M059J (cell line): Measurements from ENCODE around the gene TSPAN15. TPM values are rescaled to one million over a fixed set of nuclear protein-coding genes. Genes with fewer than 3 reads are reported as not detected.

Experiments
- DNase-seq: peaks from one replicate; pipeline ENCODE4 v3.0.0-alpha.2; 2012; ENCODE audit warnings: low read depth
- total RNA-seq: library from RNA; depleted of rRNA; stranded (reverse); fragments of >200 nt; shearing (Covaris generic); gene quantifications from 2 replicates; pipeline ENCODE4 v1.2.3, GENCODE V29; 2014

The TSPAN15 gene
- total RNA-seq, 1 experiment from 2014 or later = 109 TPM

DNA sequence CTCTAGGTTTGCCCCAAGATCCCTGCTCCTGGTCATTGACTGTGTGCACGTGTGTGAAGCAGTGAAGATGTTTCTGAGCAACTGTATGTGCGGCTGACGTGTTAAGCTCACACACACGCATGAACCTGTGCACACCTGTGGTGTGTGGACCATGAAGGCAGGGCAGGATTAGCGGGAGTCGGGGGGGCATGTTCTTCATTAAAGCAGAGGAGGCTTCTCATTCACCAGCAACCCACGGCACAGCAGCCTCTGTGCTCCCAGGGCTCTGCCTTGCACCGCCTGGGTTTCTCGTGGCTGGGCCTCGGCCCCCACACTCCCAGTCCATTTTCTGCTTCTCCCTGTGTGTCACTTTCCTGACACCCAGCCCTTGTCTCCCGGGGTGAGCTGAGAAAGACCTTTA is 33.7 kb upstream of the TSPAN15 start:
- no peak for DNase-seq

DNA sequence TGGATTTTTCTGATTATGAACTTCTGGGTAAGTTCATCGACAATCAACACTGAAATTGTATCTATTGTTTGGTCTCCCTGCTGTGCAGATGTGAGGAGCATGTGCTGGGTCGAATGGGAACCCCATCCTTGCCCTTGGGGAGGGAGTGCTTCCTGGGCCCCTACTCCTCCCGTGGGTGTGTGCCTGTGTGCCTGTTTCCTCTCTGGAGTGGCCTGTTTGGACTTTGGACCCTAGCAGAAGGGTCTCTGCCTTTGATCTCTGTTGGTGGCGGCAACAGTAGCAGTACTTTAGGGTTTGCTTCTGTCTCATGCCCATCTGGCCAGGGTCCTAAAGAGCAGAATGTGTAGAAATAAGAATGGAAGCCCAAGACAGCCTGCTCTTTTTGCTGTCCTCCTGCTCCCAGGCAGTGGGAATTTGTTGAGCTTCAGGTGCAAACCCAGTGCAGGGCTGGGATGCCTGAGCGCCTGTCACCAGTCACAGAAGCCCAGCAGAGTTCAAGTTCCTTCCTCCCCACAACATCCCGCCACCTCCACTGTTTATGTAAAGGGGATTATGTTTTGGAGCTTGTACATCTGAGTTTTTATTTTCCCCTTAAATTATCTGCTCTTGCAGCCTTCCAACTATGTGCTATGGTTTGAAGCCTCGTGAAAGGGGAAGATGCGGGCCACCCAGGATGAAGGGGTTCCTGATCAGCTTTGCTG is 33.1 kb upstream of the TSPAN15 start:
- DNase-seq = no peak

DNA sequence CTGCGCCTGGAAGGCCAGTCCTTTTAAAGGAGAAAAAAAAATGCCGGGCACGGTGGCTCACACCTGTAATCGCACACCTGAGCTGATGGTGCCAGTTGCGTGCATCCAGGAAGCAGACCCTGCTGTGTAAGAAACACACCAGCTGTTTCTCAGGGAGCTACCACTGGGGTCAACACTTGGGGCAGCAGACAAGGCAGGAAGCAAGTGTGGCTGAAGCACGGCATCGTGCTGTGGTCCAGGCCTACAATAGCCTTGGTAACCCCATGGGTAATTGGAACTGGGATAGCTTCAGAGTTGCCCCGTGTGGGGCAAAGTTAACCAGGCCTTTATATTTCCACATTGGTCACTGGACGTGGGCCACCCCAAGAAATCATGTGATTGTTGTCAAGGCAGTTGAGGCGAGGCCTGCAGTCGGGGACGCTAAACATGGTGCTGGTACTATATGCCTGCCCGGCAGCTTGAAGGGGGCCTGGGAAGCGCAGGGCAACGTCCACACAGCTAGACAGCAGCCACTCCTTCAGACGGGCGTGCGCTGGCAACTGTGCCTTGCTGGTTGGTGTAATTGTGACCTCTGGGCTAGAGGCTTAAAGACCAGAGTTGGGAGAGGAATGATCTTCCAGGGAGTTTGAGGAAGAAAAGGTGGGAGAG is 32.0 kb upstream of the TSPAN15 start:
- DNase-seq = no peak

DNA sequence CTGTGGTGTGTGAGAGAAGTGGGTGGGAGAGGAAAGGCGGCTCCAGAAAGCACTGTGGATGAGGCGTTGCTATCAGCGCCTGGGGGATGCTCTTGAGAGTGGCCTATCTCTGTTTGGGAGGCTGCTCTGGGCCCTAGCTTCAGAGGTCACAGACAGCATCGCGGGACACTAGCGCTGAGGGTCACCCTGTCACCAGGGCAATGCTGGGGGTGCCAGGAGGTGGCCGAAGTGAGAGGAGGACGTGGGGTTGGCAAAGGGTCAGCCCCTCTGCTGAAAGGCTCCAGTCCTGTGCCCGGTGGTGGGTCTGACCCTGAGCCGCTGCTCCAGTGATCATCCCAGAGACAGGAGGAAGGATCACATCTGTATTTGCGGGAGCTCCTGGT is 31.5 kb upstream of the TSPAN15 start:
- DNase-seq = no peak

DNA sequence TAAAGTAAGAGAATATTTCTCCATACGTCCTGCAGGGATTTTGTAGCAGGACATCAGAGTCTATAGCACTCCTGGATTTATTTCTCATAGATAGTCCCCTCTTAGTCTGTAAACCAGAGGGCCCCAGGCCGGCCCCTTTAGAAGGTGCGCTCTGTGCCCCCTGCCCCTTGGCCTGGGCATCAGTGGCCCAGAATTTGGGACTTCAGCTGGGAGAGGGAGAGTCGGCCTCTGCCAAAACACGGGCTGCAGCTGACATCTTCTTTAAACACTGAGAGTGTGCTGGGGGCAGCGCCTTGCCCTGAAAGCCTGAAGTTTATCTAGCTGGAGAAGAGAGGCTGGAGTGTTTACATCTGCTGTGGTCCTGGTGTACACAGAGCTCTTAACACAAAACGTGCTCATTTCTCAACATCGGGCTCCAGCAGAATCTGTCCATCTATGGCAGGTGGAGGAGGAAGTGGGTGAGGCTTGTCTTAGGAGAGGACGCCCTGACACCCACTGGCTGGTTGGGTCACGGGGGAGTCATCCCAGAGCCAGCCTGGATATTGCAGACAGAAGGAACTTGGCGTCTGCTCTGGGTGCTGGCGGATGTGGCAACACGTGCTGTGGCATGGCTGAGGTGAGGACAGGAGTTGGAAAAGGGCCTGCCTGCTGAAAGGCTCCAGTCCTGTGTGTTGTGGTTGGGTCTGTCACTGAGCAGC is 29.5 kb upstream of the TSPAN15 start:
- DNase-seq = no peak

DNA sequence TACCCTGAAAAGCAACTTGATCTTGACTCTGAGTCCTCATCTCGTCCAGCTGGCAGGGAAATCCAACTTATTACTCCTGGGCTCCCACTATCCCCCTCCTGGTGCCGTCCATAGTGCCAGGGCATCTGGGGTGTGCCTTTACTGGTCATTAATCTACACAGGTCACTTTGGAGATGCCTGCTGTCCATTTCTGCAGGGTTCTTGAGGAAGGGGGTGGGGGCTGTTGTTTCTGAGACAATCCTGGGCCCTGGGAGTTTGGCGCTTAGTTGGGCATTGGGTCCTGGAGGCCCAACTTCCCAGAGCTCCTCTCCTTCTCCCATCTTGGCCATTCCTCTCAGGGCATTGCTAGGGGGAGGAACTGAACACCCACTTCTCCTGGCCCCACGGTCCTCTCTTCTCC is 28.6 kb upstream of the TSPAN15 start:
- no peak for DNase-seq

DNA sequence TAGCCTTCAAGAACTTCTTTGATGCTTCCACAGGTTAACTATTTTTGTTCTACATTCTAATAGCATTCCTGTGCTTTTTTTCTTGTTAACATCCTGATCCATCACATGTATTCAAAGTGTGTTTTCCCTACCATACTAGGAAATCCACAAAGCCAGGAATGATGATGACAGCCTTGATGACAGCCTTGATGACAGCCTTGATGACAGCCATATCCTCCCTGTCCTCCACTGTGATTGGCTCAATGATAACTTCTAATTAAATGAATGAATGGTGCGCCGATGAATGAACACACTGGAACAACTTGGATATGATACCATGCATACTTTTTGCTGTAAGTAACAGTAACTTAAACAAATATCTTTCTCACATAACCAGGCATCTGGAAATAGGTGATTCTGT is 26.2 kb upstream of the TSPAN15 start:
- no peak for DNase-seq

DNA sequence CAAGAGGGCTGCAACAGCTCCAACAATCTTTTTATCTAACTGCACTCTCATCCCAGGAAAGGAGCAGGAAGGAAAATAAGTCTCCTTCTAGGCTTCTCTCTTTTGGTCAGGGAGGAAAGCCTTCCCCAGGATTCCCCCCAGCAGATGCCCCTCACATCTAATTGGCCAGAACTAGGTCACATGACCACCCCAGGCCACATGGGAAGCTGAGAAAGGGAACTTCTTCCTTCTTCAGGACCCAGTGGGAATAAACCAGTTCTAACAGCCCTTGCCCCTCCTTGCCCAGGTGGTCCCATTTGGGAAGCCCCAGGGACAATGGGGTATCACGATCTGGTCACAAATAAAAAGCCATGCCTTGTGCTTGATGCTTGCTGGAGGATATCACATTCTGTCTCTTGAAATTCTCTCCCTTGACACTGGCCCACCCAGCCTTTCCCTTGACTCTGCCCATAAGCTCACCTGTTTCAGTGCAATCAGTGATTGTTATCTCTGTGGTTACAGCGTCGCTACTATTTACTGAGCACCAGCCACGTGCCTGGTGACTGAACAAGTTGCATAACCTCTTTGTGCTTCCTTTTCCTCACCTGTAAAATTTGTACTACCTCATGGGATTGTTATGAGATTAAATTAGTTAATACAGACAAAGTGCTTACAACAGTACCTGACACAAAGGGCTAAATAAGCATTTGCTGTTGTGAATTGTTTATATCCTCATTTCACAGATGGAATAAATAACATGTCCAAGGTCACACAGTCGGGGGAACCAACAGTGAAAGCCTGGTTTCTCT is 25.6 kb upstream of the TSPAN15 start:
- no peak for DNase-seq

DNA sequence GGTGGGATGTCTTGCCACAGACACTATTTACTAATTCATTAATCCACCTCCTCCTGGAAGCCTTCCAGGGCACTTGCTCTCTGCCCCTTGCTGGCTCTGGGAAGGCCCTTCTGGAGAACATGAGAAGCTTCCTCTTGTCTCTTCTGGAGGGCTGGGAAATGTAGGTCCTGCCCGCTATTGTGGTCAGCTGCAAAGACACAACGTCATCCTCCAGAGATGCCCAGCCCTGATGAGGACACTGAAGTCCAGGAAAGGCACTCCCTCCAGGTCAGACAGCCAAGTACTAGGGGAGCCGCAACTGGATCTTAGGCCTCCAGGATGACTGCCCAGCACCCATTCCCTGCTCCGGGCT is 24.9 kb upstream of the TSPAN15 start:
- no peak for DNase-seq

DNA sequence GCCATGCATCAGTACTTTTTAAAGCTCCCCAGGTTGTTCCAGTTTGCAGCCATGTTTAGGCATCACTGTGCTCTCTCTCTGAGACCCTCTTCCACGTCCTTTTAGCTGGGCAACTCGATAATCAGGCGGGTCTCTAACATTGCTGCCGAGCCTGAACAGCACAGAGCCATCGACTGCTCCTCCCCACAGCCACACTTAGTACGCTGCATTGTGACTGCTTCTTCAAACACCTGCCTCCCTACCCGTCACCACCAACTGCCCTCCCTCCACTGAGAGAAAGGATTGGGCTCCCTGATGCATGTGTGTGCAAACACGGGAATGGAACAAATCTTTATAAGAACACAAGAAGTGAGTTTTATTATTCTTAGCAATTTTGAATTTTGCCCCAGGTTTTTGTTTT is 23.1 kb upstream of the TSPAN15 start:
- DNase-seq = no peak

DNA sequence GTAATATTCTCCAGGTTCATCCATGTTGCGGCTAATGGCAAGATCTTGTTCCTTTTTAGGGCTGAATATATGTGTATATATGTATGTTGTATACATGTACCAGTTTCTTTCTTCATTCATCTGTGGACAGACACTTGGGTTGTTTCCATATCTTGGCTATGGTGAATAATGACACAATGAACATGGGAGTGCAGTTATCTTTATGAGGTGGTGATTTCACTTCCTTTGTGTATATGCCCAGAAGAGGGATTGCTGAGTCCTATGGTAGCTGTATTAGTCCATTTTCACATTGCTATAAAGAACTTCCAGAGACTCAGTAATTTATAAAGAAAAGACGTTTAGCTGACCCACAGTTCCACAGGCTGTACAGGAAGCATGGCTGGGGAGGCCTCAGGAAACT is 17.1 kb upstream of the TSPAN15 start:
- DNase-seq = no peak

DNA sequence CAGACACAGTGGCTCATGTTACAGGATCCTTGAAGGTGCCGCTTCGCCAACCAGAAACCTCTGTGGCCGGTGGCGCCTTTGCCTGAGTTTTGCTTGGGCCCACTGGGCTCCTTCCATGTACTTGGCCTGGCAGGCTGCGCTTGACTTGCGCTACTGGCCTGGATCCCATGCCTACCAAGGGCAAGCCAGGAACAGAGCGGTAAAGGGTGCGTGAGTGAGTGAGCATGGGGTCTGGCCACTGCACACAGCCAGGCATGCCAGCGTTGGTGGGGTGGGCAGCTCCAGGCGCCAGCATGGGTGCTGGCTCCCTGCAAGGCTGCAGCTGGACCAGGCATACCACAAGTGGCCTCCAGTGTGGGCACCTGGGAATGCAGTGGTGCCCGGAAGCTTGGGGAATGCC is 16.3 kb upstream of the TSPAN15 start:
- DNase-seq = no peak

DNA sequence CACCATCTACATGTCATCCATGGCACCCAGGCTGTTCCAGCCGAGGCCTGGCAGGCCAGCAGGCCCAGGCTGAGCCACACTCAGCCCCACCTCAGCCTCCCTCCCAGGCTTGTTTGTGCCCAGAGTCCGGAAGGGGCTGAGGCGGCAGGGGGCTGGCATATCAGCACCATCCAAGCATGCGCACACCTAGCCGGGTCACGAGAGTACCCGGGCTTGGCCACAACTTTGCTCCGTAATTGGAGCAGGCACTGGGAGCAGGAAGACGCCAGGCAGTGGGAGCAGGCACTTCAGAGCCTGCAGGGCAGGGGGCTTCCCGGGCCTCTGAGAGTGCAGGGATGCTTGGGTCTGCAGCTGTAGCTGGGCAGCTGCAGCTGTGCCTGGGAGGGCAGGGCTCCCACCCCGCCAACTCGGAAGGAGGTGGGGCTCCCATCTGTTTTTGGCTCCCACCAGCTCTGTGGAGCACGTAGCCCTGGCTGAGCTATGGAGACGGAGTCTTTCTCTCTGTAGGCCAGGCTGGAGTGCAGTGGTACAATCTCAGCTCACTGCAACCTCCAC is 15.2 kb upstream of the TSPAN15 start:
- no peak for DNase-seq

DNA sequence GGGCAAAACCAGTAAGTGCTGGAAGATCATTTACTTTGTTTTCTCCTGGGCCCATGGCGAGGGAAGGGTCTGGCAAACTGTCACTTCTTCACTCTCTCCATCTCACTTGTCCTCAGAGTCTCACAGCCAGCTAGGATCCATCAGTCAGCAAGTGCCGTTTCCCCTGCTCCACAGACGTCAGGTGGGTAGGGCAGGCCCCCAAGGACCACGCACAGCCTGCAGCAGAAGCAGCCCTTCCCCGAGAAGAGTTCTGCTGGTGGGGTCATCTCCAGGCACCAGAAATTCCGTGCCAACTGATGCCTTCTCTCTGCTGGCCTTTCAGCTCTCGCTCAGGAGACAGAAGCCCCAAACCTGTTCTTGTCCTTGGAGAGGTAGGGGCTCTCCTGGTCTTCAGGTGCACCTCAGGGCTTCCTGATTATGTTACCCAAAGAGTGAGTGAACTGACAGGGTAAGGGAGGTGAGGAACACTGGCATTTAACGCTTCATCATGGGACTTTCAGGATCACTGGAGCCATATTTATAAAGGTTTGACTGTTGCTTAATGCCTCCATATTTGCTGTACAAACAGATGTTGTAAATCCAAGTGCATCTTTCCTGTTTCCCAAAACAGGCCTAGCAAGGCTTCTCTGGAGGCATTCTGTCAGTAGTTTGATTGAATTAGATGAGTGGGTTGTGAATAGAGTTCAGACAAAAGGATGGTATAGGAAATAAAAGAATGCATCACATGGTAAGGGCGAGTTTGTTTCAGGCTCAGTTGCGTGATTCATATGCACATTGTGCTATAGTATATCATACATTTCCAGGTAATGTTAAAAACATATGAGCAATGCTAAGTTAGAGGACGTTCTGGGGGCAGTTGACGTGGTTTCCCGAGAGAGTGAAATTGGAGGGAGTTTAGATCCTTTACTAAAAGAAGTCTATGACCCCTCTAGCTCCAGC is 13.7 kb upstream of the TSPAN15 start:
- DNase-seq = no peak

DNA sequence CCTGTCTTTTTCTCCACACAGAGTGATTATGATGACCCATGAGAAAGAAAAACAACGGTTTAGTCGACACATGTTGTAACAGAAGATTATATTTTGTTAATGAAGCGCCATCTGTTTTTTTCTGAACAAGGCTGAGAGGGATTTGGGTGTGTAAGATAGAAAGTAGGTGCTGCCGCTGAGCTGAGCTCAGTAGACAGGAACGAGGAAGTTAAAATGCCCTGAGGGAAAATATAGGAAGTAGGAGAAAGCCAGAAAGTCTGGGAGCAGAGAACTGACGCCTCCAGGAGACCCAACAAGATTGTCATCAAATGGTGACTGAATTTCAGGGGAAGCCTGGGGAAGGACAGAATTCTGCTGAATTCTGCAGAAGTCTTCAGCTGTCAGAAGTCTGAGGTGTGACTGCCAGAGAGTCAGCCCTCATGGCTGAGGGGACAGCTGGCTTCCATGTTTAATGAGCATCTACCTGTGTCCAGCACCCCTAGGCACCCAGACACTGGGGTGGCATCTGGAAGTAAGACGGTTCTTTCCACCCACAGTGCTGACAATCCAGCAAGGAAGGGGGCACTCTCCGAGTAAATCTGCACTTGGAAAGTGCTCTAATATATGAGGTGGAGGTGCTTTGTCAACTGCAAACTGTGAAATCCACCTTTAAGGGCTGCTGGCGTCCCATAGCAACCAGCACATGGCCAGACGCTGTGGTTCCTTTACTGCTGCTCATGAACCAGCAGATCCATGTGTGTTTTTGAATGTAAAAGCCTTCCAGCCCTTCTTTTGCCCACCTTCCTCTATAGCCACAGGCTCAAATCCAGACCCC is 12.5 kb upstream of the TSPAN15 start:
- DNase-seq = peak; percentile 88

DNA sequence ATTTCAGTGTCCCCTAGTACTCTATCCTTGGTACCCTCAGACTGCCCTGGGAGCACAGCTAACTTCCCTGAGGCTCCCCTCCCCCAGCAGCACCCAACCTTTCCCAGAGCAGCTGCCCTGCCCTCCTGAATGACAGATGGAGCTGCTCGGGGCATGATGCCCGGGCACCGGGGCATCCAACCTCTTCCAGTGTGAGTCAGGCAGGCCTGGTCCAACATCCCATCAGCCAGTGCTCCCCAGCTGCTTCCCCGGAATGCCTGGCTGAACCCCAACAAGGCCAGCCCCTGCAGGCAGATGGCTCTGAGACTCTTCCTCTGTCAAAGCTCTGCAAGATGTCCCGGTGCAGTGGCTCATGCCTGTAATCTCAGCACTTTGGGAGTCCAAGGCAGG is 11.9 kb upstream of the TSPAN15 start:
- DNase-seq = peak; percentile 92

DNA sequence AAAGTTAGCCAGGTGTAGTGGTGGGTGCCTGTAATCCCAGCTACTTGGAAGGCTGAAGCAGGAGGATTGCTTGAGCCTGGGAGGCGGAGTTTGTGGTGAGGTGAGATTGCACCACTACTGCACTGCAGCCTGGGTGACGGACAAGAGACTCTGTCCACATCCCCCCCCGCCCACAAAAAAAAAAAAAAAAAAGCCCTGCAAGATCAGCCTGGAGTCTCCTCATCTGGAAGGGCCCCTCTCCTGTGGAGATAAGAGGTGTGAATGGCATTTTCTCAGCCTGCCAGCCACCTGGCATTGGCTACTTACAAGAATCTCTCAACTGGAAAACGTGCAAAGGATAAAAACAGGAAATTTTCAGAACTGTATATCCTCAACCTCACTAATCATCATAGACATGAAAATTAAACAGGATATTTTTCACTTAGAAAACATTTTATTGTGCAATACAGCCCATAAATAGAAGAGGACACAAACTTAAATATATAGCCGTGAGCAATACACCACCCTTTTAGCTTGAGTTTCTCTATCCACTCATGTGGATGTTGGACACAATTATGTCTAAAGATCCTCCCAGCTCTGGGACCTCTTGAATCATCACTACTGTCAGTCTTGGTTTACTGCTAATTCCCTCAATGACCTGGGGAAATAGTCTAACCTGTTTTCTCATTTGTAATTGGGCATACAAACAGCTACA is 11.3 kb upstream of the TSPAN15 start:
- DNase-seq = peak; percentile 87

DNA sequence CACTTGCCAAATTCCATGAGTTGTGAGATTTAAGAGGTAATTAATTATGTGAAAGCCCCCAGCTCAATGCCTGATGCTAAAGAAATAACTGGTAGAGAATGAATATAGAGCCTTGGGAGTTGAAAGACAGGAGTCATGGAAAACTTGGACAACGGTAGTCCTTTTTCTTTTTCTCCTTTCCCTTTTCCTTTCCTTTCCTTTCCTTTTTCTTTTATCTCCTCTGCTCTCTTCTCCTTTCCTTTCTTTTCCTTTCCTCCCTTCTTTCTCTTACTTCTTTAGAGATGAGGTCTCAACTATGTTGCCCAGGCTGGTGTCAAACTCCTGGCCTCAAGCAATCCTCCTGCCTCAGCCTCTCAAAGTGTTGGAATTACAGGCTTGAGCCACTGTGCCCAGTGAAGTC is 7.9 kb upstream of the TSPAN15 start:
- DNase-seq = no peak

DNA sequence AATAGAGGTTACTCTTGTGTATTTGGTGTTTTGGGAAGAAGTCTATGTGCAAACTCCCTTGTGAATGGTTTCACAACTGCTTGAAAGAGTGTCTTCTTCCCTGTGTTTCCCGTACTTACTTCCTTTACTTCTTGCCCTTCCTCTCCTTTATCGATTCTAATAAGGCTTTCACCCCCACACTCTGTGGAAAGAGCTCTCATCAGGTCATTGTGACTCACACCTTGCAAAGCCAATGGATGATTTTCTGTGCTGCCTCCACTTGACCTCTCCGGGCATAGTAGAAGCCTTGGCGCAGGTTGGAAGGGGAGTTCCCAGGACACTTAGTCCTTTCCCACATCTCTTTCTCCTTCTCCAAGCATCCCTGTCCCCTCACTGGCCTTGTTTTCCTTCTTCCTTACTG is 6.2 kb upstream of the TSPAN15 start:
- peak; percentile 70 for DNase-seq

DNA sequence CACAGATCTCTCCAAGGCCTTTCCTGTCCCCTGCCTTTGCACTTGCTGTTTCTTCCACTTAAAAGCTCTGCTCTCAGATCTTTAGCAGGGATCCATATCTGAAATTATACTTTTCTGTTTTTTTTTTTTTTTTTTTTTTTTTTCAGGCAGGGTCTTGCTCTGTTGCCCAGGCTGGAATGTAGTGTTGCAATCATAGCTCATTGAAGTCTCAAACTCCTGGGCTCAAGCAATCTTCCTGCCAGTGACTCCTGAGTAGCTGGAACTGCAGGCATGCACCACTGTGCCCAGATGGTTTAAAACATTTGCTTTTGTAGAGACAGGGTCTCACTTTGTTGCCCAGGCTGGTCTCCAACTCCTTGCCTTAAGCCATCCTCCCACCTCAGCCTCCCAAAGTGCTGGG is 5.0 kb upstream of the TSPAN15 start:
- DNase-seq = no peak
